HG03060 (cell line): ENCODE results near the gene CDH13.

Source experiments
- ATAC-seq: cut with Tn5 transposase; IDR thresholded peaks from one replicate; pipeline ENCODE4 v1.9.1; 2021; ENCODE audit warnings: low read depth, moderate number of reproducible peaks; ENCODE audit not compliant: unreplicated experiment

The CDH13 gene

DNA sequence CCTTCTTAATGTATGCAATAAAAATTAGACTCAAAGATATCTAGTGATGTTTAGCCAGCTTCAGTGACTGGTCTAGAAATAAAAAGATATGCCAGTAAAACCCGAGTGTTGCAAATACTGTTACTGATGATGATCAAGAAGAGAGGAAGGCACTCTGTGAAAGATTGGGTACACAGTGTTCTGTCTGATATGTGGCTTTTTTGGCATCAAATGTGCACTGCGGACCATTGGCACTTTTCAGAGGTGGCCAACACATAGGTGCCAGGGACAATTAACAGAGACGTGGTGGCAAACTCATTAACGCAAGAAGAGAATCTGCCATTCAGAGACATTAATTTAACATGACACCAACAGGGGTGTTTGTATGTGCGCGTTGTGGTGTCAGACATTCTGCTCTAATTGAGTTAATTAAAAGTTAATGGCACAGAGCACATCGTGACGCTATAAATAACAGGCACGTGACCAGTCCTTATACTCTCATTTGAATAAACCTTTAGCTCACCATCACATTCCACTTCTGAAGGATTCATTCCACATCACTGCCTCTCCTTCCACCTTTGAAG lies 631.7 kb downstream of the CDH13 start:
- ATAC-seq = no peak

GRCh38 chr16:83266848-83267553 lies 640.2 kb downstream of the CDH13 start:
- ATAC-seq = no peak

- ATAC-seq = no peak
These were observed 641.4 kb downstream of the CDH13 start for GRCh38 chr16:83268169-83268568.

- ATAC-seq = no peak
These were observed 642.3 kb downstream of the CDH13 start for GRCh38 chr16:83269048-83269447.

GRCh38 chr16:83269541-83269940 lies 642.8 kb downstream of the CDH13 start:
- no peak for ATAC-seq

GRCh38 chr16:83270061-83270460 lies 643.3 kb downstream of the CDH13 start:
- no peak for ATAC-seq

GRCh38 chr16:83270640-83271039 lies 643.9 kb downstream of the CDH13 start:
- no peak for ATAC-seq

DNA sequence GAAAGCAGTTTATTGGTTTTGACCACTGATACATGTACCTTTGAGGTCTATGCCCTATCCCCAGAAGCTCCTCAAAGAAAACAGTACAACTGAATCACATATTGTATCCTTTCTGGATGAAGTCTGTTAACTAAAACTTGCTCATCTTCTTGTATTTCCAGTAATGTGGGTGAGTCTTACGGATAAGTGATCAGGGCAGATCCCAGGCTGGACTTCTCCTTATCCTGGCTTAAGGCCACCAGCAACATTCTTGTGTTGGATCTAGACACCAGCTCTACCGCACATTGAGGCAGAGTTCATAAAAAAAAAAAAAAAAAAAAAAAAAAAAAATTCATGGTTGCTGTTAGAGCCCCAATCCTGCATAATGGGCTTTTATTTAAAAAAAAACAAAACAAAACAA lies 644.4 kb downstream of the CDH13 start:
- no peak for ATAC-seq

DNA sequence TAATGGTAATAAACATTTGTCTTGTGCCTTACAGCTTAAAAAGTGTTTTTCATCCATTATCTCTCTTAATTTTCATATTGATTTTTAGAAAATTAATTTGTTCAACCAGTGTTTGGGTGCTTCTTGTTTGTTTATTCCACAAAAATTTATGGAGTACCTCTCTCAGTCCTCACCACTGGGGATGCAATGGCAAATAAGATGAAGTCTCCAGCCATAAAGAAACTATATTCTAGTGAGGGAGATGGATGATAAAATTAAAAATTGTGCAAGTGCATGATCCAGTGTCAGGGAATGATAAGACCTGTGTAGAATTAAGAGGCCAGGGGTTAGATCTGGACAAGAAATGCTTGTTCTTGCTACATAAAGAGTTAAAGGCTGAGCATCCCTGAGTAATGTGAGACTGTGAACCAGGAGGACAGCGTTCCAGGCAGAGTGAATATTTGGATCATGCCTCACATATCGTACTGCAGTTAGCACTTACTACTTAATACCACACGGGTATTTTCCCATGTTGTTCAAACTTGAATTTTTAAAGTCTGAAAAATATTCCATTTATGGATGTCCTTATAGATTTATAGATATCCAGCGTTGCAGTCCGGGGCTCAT lies 645.3 kb downstream of the CDH13 start:
- ATAC-seq = no peak

- no peak for ATAC-seq
These were observed 646.1 kb downstream of the CDH13 start for GRCh38 chr16:83272843-83273242.

DNA sequence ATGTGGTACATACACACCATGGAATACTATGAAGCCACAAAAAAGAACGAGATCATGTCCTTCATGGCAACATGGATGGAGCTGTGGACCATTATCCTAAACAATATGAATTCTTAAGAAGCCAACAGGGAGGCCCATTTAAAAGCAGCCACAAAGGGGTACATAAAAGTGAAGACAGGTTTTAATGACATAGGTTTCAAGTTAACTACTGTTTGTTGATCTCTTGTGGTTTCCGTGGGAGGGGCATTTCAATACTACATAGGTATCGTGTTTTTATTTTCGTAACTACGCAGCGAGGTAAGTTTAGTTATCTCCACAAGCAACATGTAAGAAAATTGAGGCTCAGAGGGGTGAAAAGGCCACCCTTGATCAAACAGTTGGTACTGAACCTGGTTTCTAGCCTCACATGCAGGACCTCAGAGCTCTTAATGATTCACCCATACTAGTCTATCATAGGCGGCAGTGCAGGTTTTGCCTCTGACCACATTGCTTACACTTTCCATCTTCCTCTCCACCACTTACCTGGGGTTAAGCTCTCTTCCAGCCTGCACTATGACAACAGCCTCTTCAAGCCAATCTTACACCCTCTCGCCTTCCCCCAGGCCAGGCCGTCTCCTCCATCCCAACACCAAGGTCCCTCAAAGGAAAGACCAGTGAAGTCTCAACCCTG lies 646.9 kb downstream of the CDH13 start:
- ATAC-seq = no peak

GRCh38 chr16:83279251-83279650 lies 652.5 kb downstream of the CDH13 start:
- no peak for ATAC-seq

GRCh38 chr16:83285921-83286320 lies 659.2 kb downstream of the CDH13 start:
- ATAC-seq = no peak

GRCh38 chr16:83296505-83296904 lies 669.7 kb downstream of the CDH13 start:
- ATAC-seq = no peak

- no peak for ATAC-seq
These were observed 671.8 kb downstream of the CDH13 start for GRCh38 chr16:83298541-83298940.

DNA sequence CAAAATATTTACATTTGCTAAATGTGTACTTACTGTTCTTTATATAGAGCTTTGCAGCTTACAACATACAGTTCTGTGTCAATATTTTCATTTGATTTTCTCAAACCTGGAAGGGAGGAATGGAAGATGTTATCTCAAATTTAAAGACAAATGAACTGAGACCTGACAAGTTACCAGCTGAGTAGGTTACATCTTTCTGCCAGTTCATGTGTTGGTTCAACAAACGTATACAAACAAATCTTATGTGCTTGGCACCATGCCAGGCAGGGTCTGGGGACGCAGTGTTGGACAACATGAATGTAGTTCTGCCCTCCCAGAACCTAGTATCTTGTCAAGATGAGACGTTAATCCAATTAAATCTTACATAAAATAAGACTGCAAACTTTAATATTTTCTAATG lies 673.6 kb downstream of the CDH13 start:
- no peak for ATAC-seq

- ATAC-seq = no peak
These were observed 675.2 kb downstream of the CDH13 start for GRCh38 chr16:83301971-83302370.

DNA sequence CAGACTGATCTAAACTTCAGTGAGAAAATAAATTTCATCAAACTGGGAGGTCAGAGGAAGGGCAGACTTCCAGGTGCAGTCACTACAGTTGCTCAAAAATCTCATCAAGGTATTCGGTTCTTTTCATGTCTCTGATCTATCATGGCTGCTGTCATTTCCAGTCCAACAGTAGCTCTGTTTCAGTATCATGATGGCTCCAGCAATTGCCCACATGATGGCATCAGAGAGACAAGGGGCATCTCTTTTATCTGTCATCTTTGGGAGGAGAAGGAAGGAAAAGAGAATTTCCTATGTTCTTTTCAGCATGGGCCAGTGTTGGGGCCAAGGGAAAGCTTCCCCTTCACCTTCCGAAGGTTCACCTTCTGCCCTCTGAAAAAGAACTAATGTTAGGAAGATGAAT lies 676.1 kb downstream of the CDH13 start:
- no peak for ATAC-seq

DNA sequence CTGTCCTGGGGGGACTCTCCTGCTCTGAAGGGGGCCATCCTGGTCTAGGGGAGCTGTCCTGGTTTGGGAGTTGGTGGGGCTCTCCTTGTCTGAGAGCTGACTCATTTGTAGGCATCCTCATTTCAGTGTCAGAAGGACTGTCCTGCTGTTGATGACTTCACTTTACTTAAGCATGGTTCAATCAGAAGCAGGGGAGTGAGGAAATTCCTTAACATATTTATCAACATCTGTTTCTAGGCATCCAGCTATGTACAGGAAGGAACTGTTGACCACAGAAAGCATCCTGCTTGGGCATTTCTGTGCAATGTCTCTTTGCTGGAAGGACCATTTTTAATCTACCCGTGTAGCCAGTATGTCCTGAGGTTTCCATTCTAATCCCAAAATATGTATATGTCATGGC lies 678.3 kb downstream of the CDH13 start:
- no peak for ATAC-seq

DNA sequence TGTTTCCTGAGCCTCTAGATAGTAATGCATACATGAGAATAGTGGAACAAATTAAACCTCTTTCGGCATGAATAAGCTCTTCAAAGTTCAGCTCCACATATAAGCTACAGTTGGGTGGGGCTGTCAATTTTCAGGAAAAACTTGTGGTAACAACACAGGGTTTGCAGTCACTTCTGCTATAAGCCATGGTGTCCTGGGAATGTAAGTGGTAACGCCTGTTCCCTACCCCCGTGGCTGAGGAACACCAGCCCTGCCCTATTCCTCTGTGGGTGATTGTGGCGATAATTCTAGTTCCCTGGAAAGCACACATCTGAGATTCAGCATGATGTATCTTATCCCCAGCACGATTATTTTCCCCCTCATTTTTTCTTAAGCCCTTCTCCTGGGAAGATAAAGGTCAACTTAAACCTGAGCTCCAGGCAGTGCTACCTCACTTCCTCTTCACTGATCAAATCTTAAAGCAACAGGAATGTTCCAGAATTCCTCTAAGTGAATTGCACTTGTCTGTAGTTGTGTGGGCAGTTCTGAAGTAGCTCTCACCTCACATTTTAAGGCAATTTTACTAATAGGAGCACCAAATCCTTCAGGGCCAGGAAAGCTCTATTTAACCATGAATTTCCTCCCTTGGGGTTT lies 680.3 kb downstream of the CDH13 start:
- no peak for ATAC-seq

DNA sequence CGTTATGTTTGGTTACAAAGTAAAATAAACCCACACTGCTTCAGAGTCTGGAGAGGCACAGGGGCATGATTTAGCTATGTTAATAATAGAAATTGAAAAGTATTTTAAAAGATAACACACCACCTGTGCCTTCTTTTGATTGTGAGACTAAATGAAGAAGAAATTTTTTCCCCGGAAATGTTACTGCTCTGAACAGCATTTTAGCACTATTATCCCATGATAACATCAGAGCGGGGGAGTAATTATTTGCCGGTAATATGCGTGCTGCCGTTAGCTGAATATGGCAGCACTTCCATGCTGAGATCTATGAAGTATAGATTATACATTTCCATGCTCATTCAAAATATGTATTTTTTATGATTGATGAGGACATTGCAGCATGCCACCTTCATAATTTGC lies 680.8 kb downstream of the CDH13 start:
- no peak for ATAC-seq
